Dendritic cell treated with granulocyte-macrophage colony-stimulating factor and Interleukin-4, amounts not matched to agents 40 ng/mL and 50 ng/mL, for 4 days (primary cell): ENCODE data around the gene CEP57.
"Not testable (repeated sequence)": the region's sequence is repeated elsewhere in the genome, so short reads cannot be mapped to it uniquely, and the experiment has no call there.

Source experiments
- H3K27ac Mint-ChIP-seq: one replicate; pipeline ENCODE4 v1.8.0; 2022; ENCODE audit warnings: mild to moderate bottlenecking, mixed read lengths
- H3K27me3 Mint-ChIP-seq: one replicate; pipeline ENCODE4 v1.8.0; 2022; ENCODE audit warnings: mild to moderate bottlenecking, mixed read lengths
- H3K36me3 Mint-ChIP-seq: one replicate; pipeline ENCODE4 v1.8.0; 2022; ENCODE audit warnings: low read depth, mixed read lengths
- H3K4me1 Mint-ChIP-seq: one replicate; pipeline ENCODE4 v1.8.0; 2022; ENCODE audit warnings: low read depth, mixed read lengths
- H3K4me3 Mint-ChIP-seq: one replicate; pipeline ENCODE4 v1.8.0; 2022; ENCODE audit warnings: mild to moderate bottlenecking, moderate library complexity, mixed read lengths
- H3K9me3 Mint-ChIP-seq: one replicate; pipeline ENCODE4 v1.8.0; 2022; ENCODE audit warnings: mixed read lengths
- intact Hi-C: fragments of 100-400 bp; cut with micrococcal nuclease; formaldehyde crosslinking; loops from one replicate; pipeline ENCODE4 v1.15.0; 2022

CEP57 gene

DNA sequence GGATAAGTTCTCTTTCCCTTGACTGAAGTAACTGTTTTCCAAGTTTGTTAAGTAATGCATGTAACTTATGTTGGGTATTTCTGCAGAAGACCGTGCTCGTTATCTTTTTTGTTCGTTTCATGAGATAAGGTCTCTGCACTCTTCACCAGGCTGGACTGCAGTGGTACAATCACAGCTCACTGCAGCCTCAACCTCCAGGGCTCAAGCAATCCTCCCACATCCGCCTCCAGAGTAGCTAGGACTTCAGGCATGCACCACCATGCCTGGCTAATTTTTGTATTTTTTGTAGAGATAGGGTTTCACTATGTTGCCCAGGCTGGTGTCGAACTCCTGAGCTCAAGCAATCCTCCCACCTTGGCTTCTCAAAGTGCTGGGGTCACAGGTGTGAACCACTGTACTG, 64.1 kb downstream of the CEP57 start:
- H3K27me3 Mint-ChIP-seq, H3K9me3 Mint-ChIP-seq, H3K4me3 Mint-ChIP-seq, H3K4me1 Mint-ChIP-seq, intact Hi-C loops, H3K27ac Mint-ChIP-seq: not testable (repeated sequence)
- H3K36me3 Mint-ChIP-seq, result peaks cover 20% of the 10 kb centered on the region

GRCh38 chr11:95860024-95860423, 69.7 kb downstream of the CEP57 start:
- H3K4me3 Mint-ChIP-seq, H3K27ac Mint-ChIP-seq, intact Hi-C loops, H3K4me1 Mint-ChIP-seq, H3K9me3 Mint-ChIP-seq, H3K27me3 Mint-ChIP-seq: not testable (repeated sequence)
- peaks cover 18% of the 10 kb centered on the region for H3K36me3 Mint-ChIP-seq

DNA sequence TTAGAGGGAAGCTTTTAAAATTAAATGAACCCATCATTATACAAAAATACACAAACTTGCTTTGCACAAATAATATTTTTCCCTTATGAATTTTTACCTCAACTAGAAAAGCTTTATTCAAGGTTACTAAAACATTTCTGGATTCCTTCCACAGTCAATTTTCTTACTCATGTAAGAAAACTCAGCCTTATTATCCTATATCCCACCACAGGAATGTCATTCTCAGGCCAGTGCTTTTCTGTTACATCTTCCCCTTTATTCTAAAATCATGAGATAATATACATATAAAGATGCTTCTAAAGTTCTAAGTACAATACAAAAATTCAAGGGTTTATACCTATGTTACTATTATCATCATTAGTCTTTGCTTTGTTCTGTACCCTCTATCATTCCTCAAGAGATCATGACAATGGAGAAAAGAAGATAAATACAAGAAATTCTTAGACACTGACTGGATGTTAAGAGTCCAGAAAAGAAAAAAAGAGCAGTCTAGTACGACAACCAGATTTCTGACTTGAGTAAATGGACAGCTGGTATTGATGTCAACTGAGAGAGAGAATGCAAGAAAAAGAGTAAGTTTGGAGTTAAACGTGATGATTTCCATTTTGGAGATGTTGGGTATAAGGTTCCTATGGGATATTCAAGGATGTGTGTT, 73.3 kb downstream of the CEP57 start:
- H3K27ac Mint-ChIP-seq, result no peak overlapping the region
- H3K4me1 Mint-ChIP-seq, result peaks cover 5% of the 10 kb centered on the region
- H3K9me3 Mint-ChIP-seq, result no peaks in the 10 kb centered on the region

GRCh38 chr11:95867105-95867504, 76.8 kb downstream of the CEP57 start:
- Mint-ChIP-seq H3K9me3 (no peaks in the 10 kb centered on the region), H3K36me3 (peaks cover 7% of the 10 kb centered on the region)

More for the DNA sequence above, 73.3 kb downstream of the CEP57 start:
- H3K36me3 Mint-ChIP-seq, result peaks cover 7% of the 10 kb centered on the region
- intact Hi-C loops, result no loop called here
- H3K27me3 Mint-ChIP-seq, result no peaks in the 10 kb centered on the region
- H3K4me3 Mint-ChIP-seq, result no peak overlapping the region

DNA sequence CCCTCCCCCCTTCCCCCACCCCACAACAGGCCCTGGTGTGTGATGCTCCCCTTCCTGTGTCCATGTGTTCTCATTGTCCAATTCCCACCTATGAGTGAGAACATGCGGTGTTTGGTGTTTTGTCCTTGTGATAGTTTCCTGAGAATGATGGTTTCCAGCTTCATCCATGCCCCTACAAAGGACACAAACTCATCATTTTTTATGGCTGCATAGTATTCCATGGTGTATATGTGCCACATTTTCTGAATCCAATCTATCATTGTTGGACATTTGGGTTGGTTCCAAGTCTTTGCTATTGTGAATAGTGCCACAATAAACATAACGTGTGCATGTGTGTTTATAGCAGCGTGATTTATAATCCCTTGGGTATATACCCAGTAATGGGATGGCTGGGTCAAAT, 80.6 kb downstream of the CEP57 start:
- H3K9me3 Mint-ChIP-seq, intact Hi-C loops, H3K27ac Mint-ChIP-seq, H3K27me3 Mint-ChIP-seq, H3K4me3 Mint-ChIP-seq, H3K36me3 Mint-ChIP-seq, H3K4me1 Mint-ChIP-seq: not testable (repeated sequence)

More at GRCh38 chr11:95867105-95867504, 76.8 kb downstream of the CEP57 start:
- intact Hi-C loops, result no loop called here
- H3K4me3 Mint-ChIP-seq, result no peak overlapping the region
- H3K27ac Mint-ChIP-seq, result no peak overlapping the region
- H3K4me1 Mint-ChIP-seq, result peaks cover 5% of the 10 kb centered on the region
- no peaks in the 10 kb centered on the region for H3K27me3 Mint-ChIP-seq

GRCh38 chr11:95877291-95877690, 87.0 kb downstream of the CEP57 start:
- intact Hi-C loops, result no loop called here
- Mint-ChIP-seq H3K27me3 (no peaks in the 10 kb centered on the region), H3K4me1 (no peaks in the 10 kb centered on the region), H3K4me3 (no peak overlapping the region), H3K36me3 (peaks cover 18% of the 10 kb centered on the region), H3K27ac (no peak overlapping the region), H3K9me3 (peaks cover 18% of the 10 kb centered on the region)
